Ureter (tissue), 1 donor: ENCODE data around the gene MEGF6. TPM values are rescaled to one million over a fixed set of nuclear protein-coding genes. Genes with fewer than 3 reads are reported as not detected.

Experiments used
- DNase-seq: peaks from one replicate; pipeline ENCODE4 v3.0.0-alpha.2; 2020; ENCODE audit warnings: low spot score
- total RNA-seq: library from RNA; stranded (reverse); gene quantifications from one replicate; pipeline ENCODE4 v1.2.4, GENCODE V29; 2023
- donor health status: DM: yes; HTN: yes; CAD: no.

The MEGF6 gene
- total RNA-seq, 1 donor from 2014 or later, result 22.2 TPM

- no peak for DNase-seq
These were observed 3.2 kb downstream of the MEGF6 start for GRCh38 chr1:3608154-3608553.

GRCh38 chr1:3607703-3608065, 3.6 kb downstream of the MEGF6 start:
- DNase-seq, result no peak

- DNase-seq, result no peak
These were observed 4.3 kb downstream of the MEGF6 start for GRCh38 chr1:3606779-3607702.

GRCh38 chr1:3604997-3605823, 6.1 kb downstream of the MEGF6 start:
- DNase-seq, result no peak

GRCh38 chr1:3604468-3604974, 6.8 kb downstream of the MEGF6 start:
- no peak for DNase-seq

GRCh38 chr1:3603571-3604467, 7.5 kb downstream of the MEGF6 start:
- DNase-seq, result no peak

- no peak for DNase-seq
These were observed 8.2 kb downstream of the MEGF6 start for GRCh38 chr1:3603156-3603555.

- no peak for DNase-seq
These were observed 8.9 kb downstream of the MEGF6 start for GRCh38 chr1:3602375-3602774.

- DNase-seq, result no peak
These were observed 9.6 kb downstream of the MEGF6 start for GRCh38 chr1:3601743-3602142.

- no peak for DNase-seq
These were observed 11.0 kb downstream of the MEGF6 start for GRCh38 chr1:3600354-3600753.

- DNase-seq, result no peak
These were observed 11.5 kb downstream of the MEGF6 start for GRCh38 chr1:3599816-3600215.

- no peak for DNase-seq
These were observed 12.0 kb downstream of the MEGF6 start for GRCh38 chr1:3599286-3599811.

GRCh38 chr1:3598522-3599285, 12.6 kb downstream of the MEGF6 start:
- DNase-seq, result no peak

- peak; percentile 65 for DNase-seq
These were observed 13.2 kb downstream of the MEGF6 start for GRCh38 chr1:3598051-3598491.

- no peak for DNase-seq
These were observed 13.7 kb downstream of the MEGF6 start for GRCh38 chr1:3597599-3597964.

- DNase-seq, result no peak
These were observed 14.4 kb downstream of the MEGF6 start for GRCh38 chr1:3596663-3597598.

GRCh38 chr1:3595949-3596348, 15.4 kb downstream of the MEGF6 start:
- DNase-seq, result no peak

- DNase-seq, result no peak
These were observed 16.5 kb downstream of the MEGF6 start for GRCh38 chr1:3594706-3595377.

GRCh38 chr1:3593745-3594144, 17.6 kb downstream of the MEGF6 start:
- DNase-seq, result no peak
